Activated CD4-positive, alpha-beta T cell treated with anti-CD3 and anti-CD28 coated beads, Interleukin-2, Interleukin-4, amounts not matched to agents 100 ng/mL and 50 ng/mL, durations not matched to agents 16 hours and 8 hours (primary cell): ENCODE results near the gene CFAP73.
"Not testable (repeated sequence)": the region's sequence is repeated elsewhere in the genome, so short reads cannot be mapped to it uniquely, and the experiment has no call there.

Experiments used
- DNase-seq: peaks from one replicate; pipeline ENCODE4 v3.0.0-alpha.2; 2020; ENCODE audit warnings: low spot score

Gene CFAP73

GRCh38 chr12:113149361-113150150, at the start of gene CFAP73:
Gene CFAP73, plus strand, starts transcription at chr12:113149724. Its CDS starts 134 bp downstream, at chr12:113149858.
- DNase-seq, result no peak

GRCh38 chr12:113099764-113100163, 49.8 kb upstream of the CFAP73 start:
- no peak for DNase-seq

DNA sequence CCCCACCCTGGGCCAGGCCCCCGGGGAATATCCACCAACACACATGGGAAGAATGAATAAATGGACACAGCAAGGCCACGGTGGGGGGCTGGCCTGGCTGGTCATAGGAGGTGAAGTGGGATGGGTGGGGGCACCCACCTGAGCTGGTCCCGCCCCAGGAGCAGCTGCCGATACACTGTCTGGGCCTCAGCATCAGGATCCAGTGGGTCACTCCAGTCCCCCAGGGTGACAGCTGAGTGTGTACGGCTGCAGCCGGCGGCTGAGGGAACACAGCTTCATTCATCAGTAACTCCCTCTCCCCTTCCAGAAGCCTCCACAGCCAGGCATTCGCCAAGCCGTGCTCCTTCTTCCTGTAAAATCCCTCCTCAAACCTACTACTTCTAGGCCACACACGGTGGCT, 47.8 kb upstream of the CFAP73 start:
- no peak for DNase-seq

GRCh38 chr12:113102811-113103210, 46.7 kb upstream of the CFAP73 start:
- DNase-seq, result no peak

GRCh38 chr12:113103756-113104450, 45.6 kb upstream of the CFAP73 start:
- DNase-seq, result peak; percentile 33

DNA sequence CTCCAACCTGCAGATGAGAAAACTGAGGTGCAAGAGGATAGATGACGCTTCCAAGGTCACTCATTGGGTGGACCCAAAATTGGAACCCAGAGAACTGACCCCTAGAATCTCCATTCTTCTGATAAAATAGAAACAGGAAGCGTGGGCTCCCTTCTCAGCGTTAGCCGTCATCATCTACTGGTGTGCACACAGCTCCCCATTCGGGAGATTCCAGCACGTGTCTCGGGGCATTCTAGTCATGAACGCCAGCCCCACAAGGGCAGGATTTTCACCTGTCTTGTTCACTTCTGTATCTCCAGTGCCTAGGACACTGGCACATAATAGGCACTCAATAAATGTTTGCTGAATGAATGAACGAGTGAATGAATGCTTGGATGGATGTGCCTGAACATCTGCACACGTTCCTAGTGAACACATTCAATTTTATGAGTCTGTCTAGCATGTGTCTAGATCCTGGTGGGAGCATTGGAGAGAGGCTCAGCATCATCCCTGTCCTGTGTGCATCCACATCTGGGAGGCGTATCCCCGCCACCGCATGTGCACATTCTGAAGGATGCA, 44.5 kb upstream of the CFAP73 start:
- no peak for DNase-seq

GRCh38 chr12:113105606-113106271, 43.8 kb upstream of the CFAP73 start:
- DNase-seq, result no peak

DNA sequence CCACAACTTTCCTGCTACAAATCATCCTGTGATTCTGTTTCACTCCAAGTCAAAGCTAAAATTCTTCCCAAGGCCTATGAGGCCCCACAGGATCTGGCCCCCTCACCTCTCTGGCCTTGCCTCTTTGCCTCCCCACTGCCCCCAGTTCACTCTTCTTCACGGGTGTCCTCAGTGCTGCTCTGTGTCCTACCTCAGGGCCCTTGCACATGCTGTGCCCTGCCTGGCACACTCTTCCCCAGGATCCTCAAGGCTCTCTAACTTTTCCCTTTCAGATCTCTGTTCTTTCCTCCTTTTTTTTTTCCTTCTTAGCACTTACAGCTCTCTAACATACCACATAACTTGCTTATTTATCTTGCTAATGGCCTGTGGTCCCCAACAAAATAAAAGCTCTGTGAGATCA, 43.2 kb upstream of the CFAP73 start:
- DNase-seq, result no peak

DNA sequence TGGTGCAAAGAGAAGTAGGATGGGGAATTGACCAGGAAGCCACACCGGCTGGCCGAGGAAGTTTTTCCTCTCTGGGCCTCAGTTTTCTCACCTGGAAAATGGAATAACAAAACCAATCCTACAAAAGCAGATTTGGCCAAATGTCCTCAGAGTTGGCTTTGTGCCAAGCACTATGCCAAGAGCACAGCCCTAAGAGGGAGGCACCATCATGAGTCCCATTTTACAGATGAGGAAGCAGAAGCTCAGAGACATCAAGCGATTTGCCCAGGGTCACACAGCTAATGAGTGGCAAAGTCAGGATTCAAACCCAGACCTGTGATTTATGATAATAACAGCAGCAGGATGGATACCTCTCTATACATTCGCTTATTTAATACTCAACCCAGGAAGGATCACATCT, 41.2 kb upstream of the CFAP73 start:
- DNase-seq, result no peak

GRCh38 chr12:113109360-113109759, 40.2 kb upstream of the CFAP73 start:
- DNase-seq, result no peak

DNA sequence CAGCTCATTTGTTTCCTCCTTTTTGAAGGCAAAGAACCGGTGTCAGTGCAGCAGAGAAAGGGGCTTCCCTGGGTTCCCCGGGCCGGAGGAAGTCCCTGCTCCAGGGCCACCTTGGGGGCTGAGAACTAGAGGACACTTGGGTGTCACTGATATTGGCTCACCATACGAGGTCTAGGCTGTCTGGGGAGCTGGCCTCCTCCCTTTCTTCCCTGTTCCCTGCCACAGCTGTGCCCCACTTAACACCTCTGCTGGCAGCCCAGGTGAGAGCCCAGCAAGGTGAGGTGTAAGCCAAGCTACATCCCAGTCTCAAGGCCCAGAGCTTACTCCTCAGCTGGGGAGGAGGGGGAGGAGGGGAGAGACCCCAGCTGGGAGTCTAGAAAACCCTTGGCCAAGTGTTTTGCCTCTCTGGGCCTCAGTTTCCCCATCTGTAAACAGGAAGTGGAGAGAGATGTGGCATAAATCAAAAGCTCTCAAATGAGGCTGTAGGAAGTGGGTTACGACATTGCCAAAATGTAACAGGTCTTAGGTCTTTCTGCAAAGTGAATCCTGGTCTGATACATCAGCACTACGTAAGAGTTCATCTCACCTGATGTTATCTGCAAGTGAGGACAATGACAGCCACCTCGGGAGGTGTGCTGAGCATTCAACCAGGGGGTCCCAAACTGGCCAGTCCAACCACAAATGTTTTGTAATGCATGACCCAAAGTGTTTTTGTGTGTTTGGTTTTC, 39.5 kb upstream of the CFAP73 start:
- DNase-seq, result no peak

DNA sequence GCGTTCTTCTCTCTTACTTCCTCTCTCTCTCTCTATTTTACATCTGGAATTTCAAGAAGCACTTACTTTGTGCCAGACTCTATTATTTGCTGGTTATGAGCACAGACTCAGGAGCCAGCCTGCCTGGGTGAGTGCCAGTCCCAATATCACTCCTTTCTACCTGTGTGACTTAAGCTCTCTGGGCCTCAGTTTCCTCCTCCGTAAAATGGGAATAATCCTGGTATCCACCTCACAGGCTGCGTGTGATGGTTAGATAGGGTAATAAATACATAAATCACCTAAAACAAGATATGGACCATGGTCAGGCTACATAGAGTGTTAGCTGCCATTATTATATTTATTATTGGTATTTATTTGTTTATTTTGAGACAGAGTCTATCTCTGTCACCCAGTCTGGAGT, 38.3 kb upstream of the CFAP73 start:
- DNase-seq, result no peak

GRCh38 chr12:113112043-113112899, 37.3 kb upstream of the CFAP73 start:
- DNase-seq, result no peak

DNA sequence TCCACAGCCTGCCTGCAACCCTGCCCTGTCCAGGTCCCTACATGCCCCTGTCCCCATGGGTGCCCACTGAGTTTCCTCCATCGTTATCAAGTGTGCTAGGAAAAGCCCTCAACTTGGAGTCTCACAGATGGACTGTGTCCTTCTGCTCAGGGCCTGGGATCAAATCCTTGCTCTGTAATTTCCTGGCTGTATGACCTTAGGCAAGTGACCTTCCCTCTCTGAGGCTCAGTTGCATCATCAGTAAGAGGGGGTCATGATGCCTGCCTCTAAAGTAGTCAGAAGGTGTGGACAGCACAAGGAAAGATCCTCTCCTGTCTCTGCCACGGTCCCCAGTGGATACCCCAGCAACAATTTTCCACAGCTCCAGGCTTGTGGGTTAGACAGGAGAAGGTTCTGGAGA, 36.1 kb upstream of the CFAP73 start:
- no peak for DNase-seq

- DNase-seq, result no peak
Observed at GRCh38 chr12:113114447-113115178, 34.9 kb upstream of the CFAP73 start.

GRCh38 chr12:113115455-113116126, 33.9 kb upstream of the CFAP73 start:
- DNase-seq, result no peak

DNA sequence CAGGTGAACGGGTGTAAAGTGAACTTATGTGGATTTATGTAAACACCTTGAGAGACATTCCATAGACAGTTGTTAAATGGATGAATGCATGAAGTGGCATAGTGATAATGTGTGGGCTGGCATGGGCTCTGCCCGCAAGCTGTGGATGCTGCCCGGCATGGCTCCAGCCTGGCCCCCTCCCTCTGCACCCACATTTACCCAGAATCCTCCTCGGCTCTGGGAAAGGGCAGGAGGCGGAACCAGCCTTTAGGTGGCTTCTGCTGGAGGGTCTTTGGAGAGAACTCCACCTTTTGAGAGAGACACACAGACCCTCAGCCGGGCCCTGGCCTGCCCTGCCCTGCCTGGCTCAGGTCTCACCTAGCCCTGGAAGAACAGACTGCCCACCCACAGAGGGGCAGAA, 32.6 kb upstream of the CFAP73 start:
- no peak for DNase-seq

- DNase-seq, result not testable (repeated sequence)
Observed at GRCh38 chr12:113117684-113118083, 31.8 kb upstream of the CFAP73 start.

DNA sequence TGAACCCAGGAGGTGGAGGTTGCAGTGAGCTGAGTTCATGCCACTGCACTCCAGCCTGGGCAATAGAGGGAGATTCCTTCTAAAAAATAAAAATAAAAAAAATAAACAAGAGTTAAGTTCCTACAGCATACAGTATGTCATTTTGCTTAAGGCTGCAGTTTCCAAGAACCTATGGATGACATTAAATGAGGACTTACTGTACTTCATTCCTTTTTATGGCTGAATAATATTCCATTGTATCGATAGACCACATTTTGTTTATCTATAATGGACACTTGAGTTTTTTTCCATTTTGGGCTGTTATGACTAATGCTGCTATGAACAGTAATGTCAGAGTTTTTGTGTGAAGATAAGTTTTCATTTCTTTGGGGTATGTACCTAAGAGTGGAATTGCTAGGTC, 31.4 kb upstream of the CFAP73 start:
- DNase-seq, result no peak
